NCI-H774 (cell line): ENCODE measurements around the gene DSCAML1.
"Not testable (repeated sequence)": the region's sequence is repeated elsewhere in the genome, so short reads cannot be mapped to it uniquely, and the experiment has no call there.

Source experiments
- DNase-seq: peaks from one replicate; lab custom pipeline; 2025; lab: John Stamatoyannopoulos, UW

The DSCAML1 gene

DNA sequence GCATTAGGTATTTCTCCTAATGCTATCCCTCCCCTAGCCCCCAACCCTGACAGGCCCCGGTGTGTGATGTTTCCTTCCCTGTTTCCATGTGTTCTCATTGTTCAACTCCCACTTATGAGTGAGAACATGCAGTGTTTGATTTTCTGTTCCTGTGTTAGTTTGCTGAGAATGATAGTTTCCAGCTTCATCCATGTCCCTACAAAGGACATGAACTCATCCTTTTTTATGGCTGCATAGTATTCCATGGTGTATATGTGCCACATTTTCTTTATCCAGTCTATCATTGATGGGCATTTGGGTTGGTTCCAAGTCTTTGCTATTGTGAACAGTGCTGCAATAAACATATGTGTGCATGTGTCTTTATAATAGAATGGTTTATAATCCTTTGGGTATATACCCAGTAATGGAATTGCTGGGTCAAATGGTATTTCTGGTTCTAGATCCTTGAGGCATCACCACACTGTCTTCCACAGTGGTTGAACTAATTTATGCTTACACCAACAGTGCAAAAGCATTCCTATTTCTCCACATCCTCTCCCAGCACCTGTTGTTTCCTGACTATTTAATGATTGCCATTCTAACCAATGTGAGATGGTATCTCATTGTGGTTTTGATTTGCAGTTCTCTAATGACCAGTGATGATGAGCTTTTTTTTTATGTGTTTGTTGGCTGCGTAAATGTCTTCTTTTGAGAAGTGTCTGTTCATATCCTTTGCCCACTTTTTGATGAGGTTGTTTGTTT lies 397.7 kb downstream of the DSCAML1 start:
- DNase-seq, result not testable (repeated sequence)

GRCh38 chr11:117398618-117399017 lies 398.4 kb downstream of the DSCAML1 start:
- DNase-seq, result not testable (repeated sequence)

DNA sequence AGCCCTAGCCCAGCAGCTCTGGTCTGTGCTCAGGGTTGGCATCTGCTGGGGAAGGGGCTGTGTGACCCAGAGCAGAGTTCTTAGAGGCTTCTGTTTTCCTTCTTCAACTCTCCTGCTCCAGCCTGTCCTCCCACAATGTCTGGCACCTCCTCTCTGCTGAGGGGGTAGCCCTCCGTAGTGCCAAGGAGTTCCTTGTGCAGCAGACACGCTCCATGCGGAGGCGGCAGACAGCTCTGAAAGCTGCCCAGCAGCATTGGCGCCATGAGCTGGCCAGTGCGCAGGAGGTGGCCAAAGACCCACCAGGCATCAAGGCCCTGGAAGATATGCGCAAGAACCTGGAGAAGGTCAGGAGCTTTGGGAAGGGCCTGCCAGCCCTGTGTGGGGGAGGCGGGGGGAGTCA lies 400.0 kb downstream of the DSCAML1 start:
- no peak for DNase-seq

DNA sequence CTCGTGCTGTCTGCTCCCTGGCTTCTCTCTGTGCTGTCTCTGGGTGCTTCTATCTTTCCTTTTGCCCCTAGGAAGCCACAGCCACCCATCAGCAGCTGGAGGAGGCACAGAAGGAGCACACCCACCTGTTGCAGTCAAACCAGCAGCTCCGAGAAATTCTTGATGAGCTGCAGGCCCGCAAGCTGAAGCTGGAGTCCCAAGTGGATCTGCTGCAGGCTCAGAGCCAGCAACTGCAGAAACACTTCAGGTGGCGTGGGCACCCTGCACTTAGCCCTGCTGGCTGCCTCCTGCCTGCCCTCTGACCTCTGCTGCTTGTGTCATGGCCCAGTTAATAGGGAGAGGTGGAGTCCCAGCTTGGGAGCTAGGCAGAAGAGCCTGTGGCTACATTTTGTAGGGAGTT lies 401.5 kb downstream of the DSCAML1 start:
- no peak for DNase-seq

DNA sequence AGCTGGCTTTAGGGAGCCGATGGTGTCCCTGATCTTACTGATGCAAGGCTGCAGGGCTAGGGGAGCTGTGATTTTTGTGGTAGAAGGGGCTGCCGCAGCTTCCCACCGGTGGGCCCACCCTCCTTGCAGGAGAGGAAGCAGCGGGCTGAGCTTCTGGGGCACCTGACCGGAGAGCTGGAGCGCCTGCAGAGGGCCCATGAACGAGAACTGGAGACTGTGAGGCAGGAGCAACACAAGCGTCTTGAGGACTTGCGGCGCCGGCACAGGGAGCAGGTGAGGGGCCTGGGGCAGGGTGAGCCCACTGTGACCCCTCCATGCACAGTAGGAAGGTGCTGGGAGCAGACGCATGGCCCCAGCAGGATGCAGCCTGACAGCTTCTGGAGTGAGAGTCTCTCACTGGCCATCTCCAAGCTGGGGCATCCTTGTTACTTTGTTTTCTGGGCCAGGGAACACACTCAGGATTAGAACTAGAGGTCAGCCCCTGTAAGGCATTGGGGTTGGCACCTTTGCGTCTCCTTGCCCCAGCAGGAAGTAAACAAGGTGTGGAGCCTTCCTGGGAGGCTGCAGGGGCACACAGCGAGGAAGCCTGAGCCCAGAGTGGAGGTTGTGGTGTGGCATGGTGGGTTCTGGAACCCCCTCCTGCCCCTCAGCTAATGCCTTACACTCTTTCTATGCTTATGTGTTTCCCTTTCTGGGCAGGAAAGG lies 402.6 kb downstream of the DSCAML1 start:
- no peak for DNase-seq

- DNase-seq, result no peak
Measured at GRCh38 chr11:117392979-117393378, 404.0 kb downstream of the DSCAML1 start.

DNA sequence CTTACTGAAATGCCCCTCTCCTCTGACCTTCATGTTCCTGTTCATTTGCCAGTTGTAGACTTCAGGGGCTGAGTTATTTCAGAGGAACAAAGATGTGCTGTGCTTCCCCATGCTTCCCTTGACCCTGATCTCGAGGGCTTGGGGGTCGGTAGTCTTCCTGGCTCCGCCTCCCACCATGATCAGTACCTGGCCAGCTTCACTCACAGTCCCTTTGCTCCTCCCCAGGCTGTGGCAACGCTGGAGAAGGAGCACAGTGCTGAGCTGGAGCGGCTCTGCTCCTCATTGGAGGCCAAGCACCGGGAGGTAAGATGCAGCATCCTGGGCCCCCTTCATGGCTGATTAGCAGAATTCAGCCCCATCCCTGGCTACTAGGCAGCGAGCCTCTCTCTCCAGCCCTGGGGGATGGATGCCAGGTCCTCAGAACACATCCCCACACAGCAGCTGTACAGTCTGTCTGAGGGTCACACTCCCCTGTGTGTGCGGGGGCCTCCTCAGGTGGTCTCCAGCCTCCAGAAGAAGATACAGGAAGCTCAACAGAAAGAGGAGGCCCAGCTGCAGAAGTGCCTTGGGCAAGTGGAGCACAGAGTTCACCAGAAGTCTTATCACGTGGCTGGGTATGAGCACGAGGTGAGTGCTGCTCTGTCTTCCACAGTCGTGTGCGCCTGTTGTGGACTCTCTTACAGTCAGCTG lies 404.9 kb downstream of the DSCAML1 start:
- no peak for DNase-seq

DNA sequence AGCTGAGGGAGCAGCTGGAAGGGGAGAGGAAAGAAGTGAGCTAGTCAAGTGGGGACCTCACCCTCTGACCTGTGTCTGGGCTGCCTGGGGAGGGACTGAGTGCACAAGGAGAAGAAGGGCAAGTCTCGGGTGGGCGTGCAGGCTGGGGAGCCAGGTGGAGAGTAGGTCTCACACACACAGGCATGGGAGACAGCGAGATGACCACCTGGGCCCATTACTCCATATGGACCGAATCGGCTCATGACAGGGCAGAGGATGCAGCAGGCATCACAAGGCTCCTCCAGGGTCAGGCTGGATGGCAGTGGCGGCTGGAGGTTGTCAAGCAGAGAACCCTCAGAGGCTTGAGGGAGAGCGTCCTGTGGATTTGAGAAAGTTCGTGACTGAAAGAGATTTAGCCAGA lies 405.8 kb downstream of the DSCAML1 start:
- no peak for DNase-seq

DNA sequence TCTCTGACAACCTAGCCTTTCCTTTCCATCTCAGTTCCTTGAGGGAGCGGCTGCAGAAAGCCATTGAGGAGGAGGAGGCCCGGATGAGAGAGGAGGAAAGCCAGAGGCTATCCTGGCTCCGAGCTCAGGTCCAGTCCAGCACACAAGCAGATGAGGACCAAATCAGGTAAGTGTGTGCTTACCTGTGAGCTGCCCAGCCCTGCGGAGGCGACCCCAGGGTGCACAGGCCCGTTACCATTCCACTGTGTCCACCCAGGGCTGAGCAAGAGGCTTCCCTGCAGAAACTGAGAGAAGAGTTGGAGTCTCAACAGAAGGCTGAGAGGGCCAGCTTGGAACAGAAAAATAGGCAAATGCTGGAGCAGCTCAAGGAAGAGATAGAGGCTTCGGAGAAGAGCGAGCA lies 406.3 kb downstream of the DSCAML1 start:
- DNase-seq, result no peak

- DNase-seq, result no peak
Measured at GRCh38 chr11:117387992-117388755, 408.8 kb downstream of the DSCAML1 start.

DNA sequence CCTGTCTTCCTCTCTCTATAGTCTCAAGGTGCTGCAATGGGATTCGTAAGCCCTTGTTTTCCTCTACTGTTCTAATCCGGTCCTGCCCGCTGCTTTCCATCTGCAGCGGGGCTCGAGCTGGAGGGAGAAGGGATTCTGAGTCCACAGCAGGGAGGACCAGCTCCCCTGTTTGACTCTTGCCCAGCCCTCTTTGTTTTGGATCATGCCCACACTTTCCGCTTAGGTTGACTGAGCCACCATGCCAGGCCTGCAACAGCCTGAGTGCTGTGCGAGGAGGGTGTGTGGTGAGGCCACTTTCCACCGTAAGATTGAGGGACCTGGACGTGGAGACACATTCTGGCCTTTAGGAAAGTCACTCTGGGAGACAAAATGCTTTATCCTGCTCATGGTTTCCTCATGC lies 411.1 kb downstream of the DSCAML1 start:
- DNase-seq, result no peak

DNA sequence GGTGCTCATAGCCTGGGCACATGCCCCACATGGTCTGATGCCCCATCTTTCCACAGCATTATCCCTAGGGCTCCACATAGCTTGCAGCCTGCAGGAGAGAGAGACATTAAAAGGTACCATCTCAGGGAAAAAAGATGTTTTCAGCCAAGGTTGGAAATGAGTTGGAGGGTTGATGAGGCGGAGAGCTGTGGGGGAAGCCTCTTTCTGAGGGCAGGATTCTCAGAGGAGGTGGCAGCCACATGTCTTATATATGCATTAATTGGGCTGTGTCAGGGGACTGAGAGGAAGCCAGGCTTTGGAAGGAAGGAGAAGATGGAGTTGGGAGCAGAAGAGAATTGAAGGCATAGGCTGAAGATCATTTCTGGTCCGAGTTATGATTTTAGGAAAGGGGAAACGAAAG lies 411.5 kb downstream of the DSCAML1 start:
- no peak for DNase-seq

- no peak for DNase-seq
Measured at GRCh38 chr11:117384045-117384444, 413.0 kb downstream of the DSCAML1 start.

- no peak for DNase-seq
Measured at GRCh38 chr11:117382746-117383145, 414.3 kb downstream of the DSCAML1 start.

- no peak for DNase-seq
Measured at GRCh38 chr11:117381481-117382387, 415.3 kb downstream of the DSCAML1 start.

GRCh38 chr11:117380676-117381075 lies 416.3 kb downstream of the DSCAML1 start:
- DNase-seq, result no peak

DNA sequence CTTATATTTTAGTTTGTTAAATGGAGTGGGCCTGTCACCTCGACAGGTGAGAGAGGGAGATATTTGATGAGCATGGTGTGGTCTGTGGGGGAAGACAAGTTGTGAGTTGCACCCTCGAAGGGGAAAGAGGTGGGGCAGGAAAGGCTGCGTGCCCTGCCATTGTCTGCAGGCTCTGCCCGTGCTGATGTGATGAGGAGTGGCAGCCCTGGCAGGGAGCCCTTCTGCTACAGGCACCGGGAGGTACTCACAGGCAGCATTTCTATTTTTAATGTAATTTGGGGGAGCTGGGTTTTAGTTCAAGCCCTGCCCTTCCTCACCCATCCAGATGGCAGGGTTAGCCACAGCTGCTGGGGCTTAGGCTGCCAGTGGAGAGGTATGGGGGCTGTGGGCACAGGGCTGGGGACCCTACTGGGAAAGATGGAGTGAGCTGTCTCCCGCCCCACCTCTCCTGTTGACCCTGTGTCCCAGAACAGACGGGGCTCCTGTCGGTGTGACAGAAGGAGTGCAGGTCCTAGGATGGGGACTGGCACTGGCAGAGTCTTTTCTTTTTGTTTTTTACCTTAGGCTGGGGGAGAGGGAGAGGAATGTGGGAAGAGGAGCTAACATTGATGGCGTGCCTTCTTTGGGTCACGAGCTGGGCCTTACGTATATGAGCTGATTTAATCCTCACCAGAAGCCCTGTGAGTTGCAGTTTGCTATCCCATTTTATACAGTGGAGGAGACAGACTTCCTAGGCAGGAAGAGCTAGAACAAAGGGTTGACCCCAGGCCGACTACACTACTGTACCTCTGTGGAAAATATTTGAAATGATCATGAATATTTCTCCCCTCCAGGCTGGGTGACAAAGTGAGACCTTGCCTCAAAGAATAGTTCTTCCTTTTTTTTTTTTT lies 417.8 kb downstream of the DSCAML1 start:
- no peak for DNase-seq
